ACC112 (cell line): Measurements from ENCODE around the gene WDR83.
"Not testable (repeated sequence)": the region's sequence is repeated elsewhere in the genome, so short reads cannot be mapped to it uniquely, and the experiment has no call there.

ENCODE experiments used
- H2AFZ ChIP-seq: fragments of 200-600 bp; sonication (generic); one replicate; pipeline ENCODE4 v1.6.0; 2017; ENCODE audit warnings: antibody characterized with exemption, low read length; ENCODE audit not compliant: unreplicated experiment
- H3K27ac ChIP-seq: fragments of 200-600 bp; sonication (generic); 2 replicates; pipeline ENCODE4 v1.5.1; 2014; ENCODE audit warnings: low read depth, mild to moderate bottlenecking, antibody characterized with exemption, low read length, moderate library complexity
- H3K27me3 ChIP-seq: fragments of 200-600 bp; sonication (generic); 2 replicates; pipeline ENCODE4 v1.6.1; 2014; ENCODE audit warnings: mild to moderate bottlenecking, antibody characterized with exemption, low read length, moderate library complexity, mixed read lengths; ENCODE audit not compliant: insufficient read depth
- H3K36me3 ChIP-seq: fragments of 200-600 bp; sonication (generic); 2 replicates; pipeline ENCODE4 v1.6.1; 2016; ENCODE audit warnings: mild to moderate bottlenecking, antibody characterized with exemption, low read length, moderate library complexity, mixed read lengths; ENCODE audit not compliant: insufficient read depth
- H3K4me1 ChIP-seq: fragments of 200-600 bp; sonication (generic); one replicate; pipeline ENCODE4 v1.6.1; 2016; ENCODE audit warnings: low read length, mixed read lengths; ENCODE audit not compliant: insufficient read depth, unreplicated experiment, control insufficient read depth
- H3K4me3 ChIP-seq: fragments of 200-600 bp; sonication (generic); 2 replicates; pipeline ENCODE4 v1.5.1; 2014; ENCODE audit warnings: mild to moderate bottlenecking, low read depth, low read length
- H3K79me2 ChIP-seq: fragments of 200-600 bp; sonication (generic); one replicate; pipeline ENCODE4 v1.6.0; 2016; ENCODE audit warnings: low read length; ENCODE audit not compliant: control insufficient read depth, unreplicated experiment, insufficient read depth

WDR83 gene

GRCh38 chr19:12698138-12698537, 31.5 kb downstream of the WDR83 start:
- Histone ChIP-seq H2AFZ (no peak overlapping the region), H3K4me1 (peaks cover 8% of the 10 kb centered on the region), H3K4me3 (no peak overlapping the region), H3K79me2 (no peaks in the 10 kb centered on the region), H3K36me3 (0 out of 2 replicates have a peak, but pooled peaks cover 5% of the 10 kb centered on the region), H3K27ac (no peak overlapping the region), H3K27me3 (no peaks in the 10 kb centered on the region)

- H3K4me1 ChIP-seq, result no peaks in the 10 kb centered on the region
- 0 out of 2 replicates have a peak, but pooled peaks cover 8% of the 10 kb centered on the region for H3K36me3 ChIP-seq
- H3K27ac ChIP-seq, result no peak overlapping the region
- no peak overlapping the region for H2AFZ ChIP-seq
- H3K79me2 ChIP-seq, result no peaks in the 10 kb centered on the region
- H3K4me3 ChIP-seq, result no peak overlapping the region
- no peaks in the 10 kb centered on the region for H3K27me3 ChIP-seq
Observed at GRCh38 chr19:12701596-12702282, 35.1 kb downstream of the WDR83 start.

DNA sequence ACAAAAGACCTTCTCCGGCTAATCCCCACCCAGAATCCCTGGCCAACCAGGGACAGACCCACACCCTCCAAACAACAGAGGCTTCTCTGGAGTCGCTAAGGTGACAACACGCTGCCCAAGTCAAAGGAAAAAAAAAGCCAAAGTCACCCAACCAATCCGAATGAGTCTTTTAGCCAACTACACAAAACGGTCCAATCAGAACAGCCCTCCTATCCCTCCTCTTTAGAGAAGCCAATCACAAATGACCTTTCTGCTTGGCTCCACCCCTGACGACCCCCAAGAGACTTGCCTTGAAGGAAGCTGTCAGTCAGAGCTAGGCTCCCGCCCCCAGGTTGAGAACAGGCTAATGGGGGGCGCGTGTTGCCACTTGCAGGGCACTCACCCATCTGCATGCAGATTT, 36.4 kb downstream of the WDR83 start:
- Histone ChIP-seq H3K4me1 (no peaks in the 10 kb centered on the region), H3K27ac (no peak overlapping the region), H2AFZ (no peak overlapping the region), H3K79me2 (no peaks in the 10 kb centered on the region), H3K27me3 (no peaks in the 10 kb centered on the region), H3K36me3 (0 out of 2 replicates have a peak, but pooled peaks cover 8% of the 10 kb centered on the region), H3K4me3 (no peak overlapping the region)

- Histone ChIP-seq H3K79me2 (no peaks in the 10 kb centered on the region), H2AFZ (no peak overlapping the region), H3K36me3 (0 out of 2 replicates have a peak, but pooled peaks cover 8% of the 10 kb centered on the region), H3K27ac (no peak overlapping the region), H3K27me3 (no peaks in the 10 kb centered on the region), H3K4me1 (no peaks in the 10 kb centered on the region), H3K4me3 (no peak overlapping the region)
Observed at GRCh38 chr19:12705169-12705568, 38.6 kb downstream of the WDR83 start.

- Histone ChIP-seq H2AFZ (no peak overlapping the region), H3K4me3 (no peak overlapping the region), H3K27ac (no peak overlapping the region), H3K36me3 (0 out of 2 replicates have a peak, but pooled peaks cover 8% of the 10 kb centered on the region), H3K27me3 (no peaks in the 10 kb centered on the region), H3K79me2 (no peaks in the 10 kb centered on the region), H3K4me1 (no peaks in the 10 kb centered on the region)
Observed at GRCh38 chr19:12705654-12706331, 39.2 kb downstream of the WDR83 start.

- H3K4me1 ChIP-seq, result no peaks in the 10 kb centered on the region
- H3K27me3 ChIP-seq, result no peaks in the 10 kb centered on the region
- H3K27ac ChIP-seq, result no peak overlapping the region
- no peak overlapping the region for H3K4me3 ChIP-seq
- 0 out of 2 replicates have a peak, but pooled peaks cover 8% of the 10 kb centered on the region for H3K36me3 ChIP-seq
- H2AFZ ChIP-seq, result no peak overlapping the region
- H3K79me2 ChIP-seq, result no peaks in the 10 kb centered on the region
Observed at GRCh38 chr19:12706332-12706718, 39.7 kb downstream of the WDR83 start.

DNA sequence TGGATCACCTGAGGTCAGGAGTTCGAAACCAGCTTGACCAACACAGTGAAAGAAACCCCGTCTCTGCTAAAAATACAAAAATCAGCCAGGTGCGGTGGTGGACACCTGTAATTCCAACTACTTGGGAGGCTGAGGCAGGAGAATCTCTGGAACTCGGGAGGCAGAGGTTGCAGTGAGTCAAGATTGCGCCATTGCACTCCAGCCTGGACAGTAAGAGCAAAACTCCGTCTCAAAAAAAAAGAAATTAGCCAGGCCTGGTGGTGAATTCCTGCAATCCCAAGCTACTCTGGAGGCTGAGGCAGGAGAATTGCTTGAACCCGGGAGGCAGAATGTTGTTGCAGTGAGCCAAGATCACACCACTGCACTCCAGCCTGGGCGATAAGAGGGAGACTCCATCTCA, 42.0 kb downstream of the WDR83 start:
- Histone ChIP-seq H3K27ac (no peak overlapping the region), H3K4me1 (no peaks in the 10 kb centered on the region), H2AFZ (no peak overlapping the region), H3K4me3 (no peak overlapping the region), H3K27me3 (no peaks in the 10 kb centered on the region), H3K79me2 (no peaks in the 10 kb centered on the region), H3K36me3 (0 out of 2 replicates have a peak, but pooled peaks cover 4% of the 10 kb centered on the region)

DNA sequence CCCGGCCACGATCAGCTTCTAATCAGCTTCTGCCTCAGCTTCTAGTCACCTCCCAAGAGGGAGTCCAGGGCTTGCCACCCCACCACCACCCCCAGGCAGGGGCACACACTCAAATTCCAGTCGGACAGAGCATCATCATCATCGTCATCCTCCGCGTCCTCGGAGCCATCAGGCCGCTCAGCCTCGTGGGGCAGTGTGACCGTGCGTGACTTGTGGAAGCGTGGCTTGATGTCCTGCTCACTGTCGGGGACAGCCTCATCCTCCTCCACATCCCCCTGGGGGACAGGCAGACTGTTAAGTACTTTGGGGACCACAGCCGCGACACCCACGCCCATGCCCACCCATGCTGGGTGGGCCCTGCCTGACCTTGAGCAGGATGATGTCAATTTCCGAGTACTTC, 44.6 kb downstream of the WDR83 start:
- no peaks in the 10 kb centered on the region for H3K27me3 ChIP-seq
- 0 out of 2 replicates have a peak, but pooled peaks cover 4% of the 10 kb centered on the region for H3K36me3 ChIP-seq
- no peak overlapping the region for H2AFZ ChIP-seq
- no peak overlapping the region for H3K4me3 ChIP-seq
- H3K4me1 ChIP-seq, result no peaks in the 10 kb centered on the region
- H3K27ac ChIP-seq, result no peak overlapping the region
- peaks cover 15% of the 10 kb centered on the region for H3K79me2 ChIP-seq

GRCh38 chr19:12712077-12712476, 45.5 kb downstream of the WDR83 start:
- H3K27me3 ChIP-seq, H3K4me3 ChIP-seq, H3K27ac ChIP-seq, H2AFZ ChIP-seq, H3K36me3 ChIP-seq, H3K4me1 ChIP-seq: not testable (repeated sequence)
- peaks cover 21% of the 10 kb centered on the region for H3K79me2 ChIP-seq

DNA sequence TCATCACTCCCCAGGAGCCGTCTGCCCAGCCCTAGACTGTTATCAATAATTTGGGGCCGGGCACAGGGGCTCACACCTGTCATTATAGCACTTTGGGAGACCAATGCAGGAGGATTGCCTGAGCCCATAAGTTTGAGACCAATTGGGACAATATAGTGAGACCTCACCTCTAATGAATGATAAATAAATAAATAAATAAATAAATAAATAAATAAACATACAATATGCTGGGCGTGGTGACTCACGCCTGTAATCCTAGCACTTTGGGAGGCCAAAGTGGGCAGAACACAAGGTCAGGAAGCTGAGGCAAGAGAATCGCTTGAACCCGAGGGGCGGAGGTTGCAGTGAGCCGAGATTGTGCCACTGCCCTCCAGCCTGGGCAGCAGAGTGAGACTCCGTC, 46.7 kb downstream of the WDR83 start:
- H3K79me2 ChIP-seq, result peaks cover 29% of the 10 kb centered on the region
- H3K4me3 ChIP-seq, H3K4me1 ChIP-seq, H3K36me3 ChIP-seq, H2AFZ ChIP-seq, H3K27me3 ChIP-seq, H3K27ac ChIP-seq: not testable (repeated sequence)

- H3K27ac ChIP-seq, result no peak overlapping the region
- H3K4me1 ChIP-seq, result peaks cover 14% of the 10 kb centered on the region
- H3K79me2 ChIP-seq, result peaks cover 45% of the 10 kb centered on the region
- no peaks in the 10 kb centered on the region for H3K27me3 ChIP-seq
- no peak overlapping the region for H2AFZ ChIP-seq
- no peaks in the 10 kb centered on the region for H3K36me3 ChIP-seq
- H3K4me3 ChIP-seq, result no peak overlapping the region
Observed at GRCh38 chr19:12715102-12715501, 48.5 kb downstream of the WDR83 start.
